CD4-positive, alpha-beta memory T cell (primary cell): Measurements from ENCODE around the gene RAB15. TPM values are rescaled to one million over a fixed set of nuclear protein-coding genes. Genes with fewer than 3 reads are reported as not detected.

ENCODE experiments used
- CTCF ChIA-PET: fragments of 350-600 bp; sonication (Branson Sonifier 250); formaldehyde crosslinking; loops from one replicate; lab custom pipeline; 2021; ENCODE audit warnings: inconsistent platforms; ENCODE audit not compliant: partially characterized antibody; lab: Charles Lee
- POLR2A ChIA-PET: fragments of 350-600 bp; sonication (Branson Sonifier 250); formaldehyde crosslinking; loops from one replicate; lab custom pipeline; 2021; ENCODE audit not compliant: partially characterized antibody; lab: Charles Lee
- DNase-seq, 5 donors: peaks; one replicate each; pipeline versions ENCODE4 v3.0.0 to v3.0.0-alpha.2; 2020 to 2022; ENCODE audit warnings: mixed read lengths in 1 of 5
- H3K27ac ChIP-seq: one replicate; pipeline ENCODE4 v1.7.0; 2013; ENCODE audit warnings: low read depth, low read length
- H3K27me3 ChIP-seq: 2 replicates; pipeline ENCODE4 v1.7.0; 2013; ENCODE audit warnings: mild to moderate bottlenecking, low read length, moderate library complexity; ENCODE audit not compliant: insufficient read depth
- H3K36me3 ChIP-seq: 2 replicates; pipeline ENCODE4 v1.7.0; 2013; ENCODE audit warnings: mild to moderate bottlenecking, low read length, moderate library complexity; ENCODE audit not compliant: insufficient read depth
- H3K4me1 ChIP-seq: 2 replicates; pipeline ENCODE4 v1.7.0; 2013; ENCODE audit warnings: mild to moderate bottlenecking, low read length, moderate library complexity; ENCODE audit not compliant: insufficient read depth
- H3K4me3 ChIP-seq, 2 donors: one replicate each; pipeline ENCODE4 v1.7.0; 2013; ENCODE audit warnings: low read length in 2 of 2, mild to moderate bottlenecking in 1 of 2
- H3K9me3 ChIP-seq, 2 donors: one replicate each; pipeline ENCODE4 v1.7.0; 2013; ENCODE audit warnings: low read length in 2 of 2, control low read depth in 1 of 2; ENCODE audit not compliant: control insufficient read depth in 1 of 2
- H3K27ac Mint-ChIP-seq, 7 donors: one replicate each; pipeline ENCODE4 v1.8.0; 2020 to 2021; ENCODE audit warnings: mixed read lengths in 7 of 7, mild to moderate bottlenecking in 6 of 7, inconsistent platforms in 3 of 7, moderate library complexity in 3 of 7
- H3K27me3 Mint-ChIP-seq, 2 donors: one replicate each; pipeline ENCODE4 v1.8.0; 2020 to 2021; ENCODE audit warnings: mixed read lengths in 2 of 2
- H3K36me3 Mint-ChIP-seq, 2 donors: one replicate each; pipeline ENCODE4 v1.8.0; 2020 to 2021; ENCODE audit warnings: mixed read lengths in 2 of 2, inconsistent platforms in 1 of 2, mild to moderate bottlenecking in 1 of 2
- H3K4me1 Mint-ChIP-seq, 4 donors: one replicate each; pipeline ENCODE4 v1.8.0; 2020 to 2021; ENCODE audit warnings: mixed read lengths in 4 of 4, mild to moderate bottlenecking in 1 of 4
- H3K4me3 Mint-ChIP-seq, 8 donors: one replicate each; pipeline ENCODE4 v1.8.0; 2020 to 2021; ENCODE audit warnings: mixed read lengths in 8 of 8, mild to moderate bottlenecking in 7 of 8, moderate library complexity in 6 of 8, inconsistent platforms in 3 of 8
- H3K9me3 Mint-ChIP-seq, 8 donors: one replicate each; pipeline ENCODE4 v1.8.0; 2020 to 2021; ENCODE audit warnings: mixed read lengths in 8 of 8, mild to moderate bottlenecking in 5 of 8, inconsistent platforms in 3 of 8, moderate library complexity in 1 of 8
- intact Hi-C: fragments of 100-400 bp; cut with micrococcal nuclease; formaldehyde crosslinking; loops from one replicate; pipeline ENCODE4 v1.15.1; 2023
- polyA plus RNA-seq, 2 donors: library from polyadenylated mRNA; unstranded; fragments of 300-500 nt; fragmentation: Illumina TruSeq; gene quantifications; one replicate each; pipeline ENCODE4 v1.2.3, GENCODE V29; 2021
- total RNA-seq, 2 experiments: library from RNA; stranded (reverse); gene quantifications; one replicate each; pipeline ENCODE4 v1.2.3, GENCODE V29; 2021

Gene RAB15
- total and polyA plus RNA-seq, 4 experiments from 2014 or later, result 2.3 to 6.7 (median 5.3) TPM

DNA sequence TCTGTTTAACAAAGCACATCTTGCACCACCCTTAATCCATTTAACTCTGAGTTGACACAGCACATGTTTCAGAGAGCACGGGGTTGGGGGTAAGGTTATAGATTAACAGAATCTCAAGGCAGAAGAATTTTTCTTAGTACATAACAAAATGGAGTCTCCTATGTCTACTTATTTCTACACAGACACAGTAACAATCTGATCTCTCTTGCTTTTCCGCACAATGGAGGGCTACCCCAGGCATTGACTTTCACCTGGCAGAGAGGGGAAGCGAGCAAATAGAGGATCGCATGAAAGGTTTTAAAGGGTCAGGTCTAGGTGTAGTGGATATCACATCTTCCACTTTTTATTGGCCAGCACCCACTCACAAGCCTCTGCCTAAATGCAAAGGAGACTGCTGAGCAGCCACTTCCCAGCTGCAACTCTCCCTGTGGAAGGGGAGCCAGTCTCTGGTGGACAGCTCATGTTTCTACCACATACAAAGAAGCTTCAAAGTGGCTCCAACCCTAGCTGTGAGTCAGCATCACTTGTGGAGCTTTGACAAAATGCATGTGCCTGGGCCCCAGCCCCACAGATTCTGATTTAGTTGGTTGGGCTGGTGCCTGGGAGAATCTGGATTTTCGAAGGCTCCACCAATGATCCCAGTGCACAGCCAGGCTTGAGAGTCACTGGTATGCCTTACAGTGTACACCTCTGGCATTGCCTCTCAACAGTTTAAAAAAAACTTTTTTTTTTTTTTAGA, 7.4 kb upstream of the RAB15 start:
- intact Hi-C loops, result loop anchor here (5.0 to 10.0 kb wide), 2 partner anchors 87 to 845 kb away; no protein-coding TSS in a partner anchor
- no peak overlapping the region for H3K4me3 Mint-ChIP-seq
- no peaks in the 10 kb centered on the region for H3K9me3 Mint-ChIP-seq
- Histone ChIP-seq H3K27me3 (no peaks in the 10 kb centered on the region), H3K4me1 (peaks cover 3% of the 10 kb centered on the region), H3K27ac (no peak overlapping the region), H3K9me3 (no peaks in the 10 kb centered on the region), H3K36me3 (no peaks in the 10 kb centered on the region), H3K4me3 (no peak overlapping the region)
- H3K27me3 Mint-ChIP-seq, result peaks cover 2 to 7% of the 10 kb centered on the region in 2 donors
- POLR2A ChIA-PET, result interaction anchor here (1.5 kb wide), 1 partner anchor 65 kb away, joined by 4 read pairs; no protein-coding TSS in a partner anchor
- H3K36me3 Mint-ChIP-seq, result no peaks in the 10 kb centered on the region
- CTCF ChIA-PET, result interaction anchor here (0.9 to 4.2 kb wide), 2 partner anchors 23 to 156 kb away, joined by 3 to 28 read pairs; no protein-coding TSS in a partner anchor
- H3K4me1 Mint-ChIP-seq, result peaks cover 5 to 14% (median 10%) of the 10 kb centered on the region in 4 donors
- H3K27ac Mint-ChIP-seq, result no peak overlapping the region
- no peak for DNase-seq

- Histone ChIP-seq H3K27me3 (no peaks in the 10 kb centered on the region), H3K4me1 (peaks cover 16% of the 10 kb centered on the region), H3K27ac (no peak overlapping the region), H3K9me3 (no peaks in the 10 kb centered on the region), H3K4me3 (no peak overlapping the region), H3K36me3 (no peaks in the 10 kb centered on the region)
- no peaks in the 10 kb centered on the region for H3K36me3 Mint-ChIP-seq
- CTCF ChIA-PET, result interaction anchor here (0.7 to 1.6 kb wide), 5 partner anchors 8 to 151 kb away, joined by 3 to 4 read pairs (median 3); no protein-coding TSS in a partner anchor
- H3K27ac Mint-ChIP-seq, result peak overlapping the region in 3 of 7 donors; percentile 17 to 55 (median 17)
- POLR2A ChIA-PET, result interaction anchor here (1.0 kb wide), 1 partner anchor 12 kb away, joined by 4 read pairs; the partner anchor contains the start of gene FNTB
- H3K4me1 Mint-ChIP-seq, result peaks cover 11 to 23% (median 16%) of the 10 kb centered on the region in 4 donors
- intact Hi-C loops, result no loop called here
- DNase-seq, result no peak
- H3K27me3 Mint-ChIP-seq, result no peaks in the 10 kb centered on the region
- H3K4me3 Mint-ChIP-seq, result peak overlapping the region in 4 of 8 donors; percentile 6 to 65 (median 44)
- no peaks in the 10 kb centered on the region for H3K9me3 Mint-ChIP-seq
These were observed 2.4 kb upstream of the RAB15 start for GRCh38 chr14:64974563-64974962.

GRCh38 chr14:64973826-64974225, 1.7 kb upstream of the RAB15 start:
- H3K9me3 Mint-ChIP-seq, result no peaks in the 10 kb centered on the region
- H3K4me3 ChIP-seq, result no peak overlapping the region
- peaks cover 16% of the 10 kb centered on the region for H3K4me1 ChIP-seq
- H3K9me3 ChIP-seq, result no peaks in the 10 kb centered on the region
- H3K27ac Mint-ChIP-seq, result no peak overlapping the region
- intact Hi-C loops, result loop anchor here (2.0 kb wide), 1 partner anchor 59 kb away; the partner anchor contains the start of gene CHURC1
- peaks cover 11 to 23% (median 16%) of the 10 kb centered on the region in 4 donors for H3K4me1 Mint-ChIP-seq
- CTCF ChIA-PET, result interaction anchor here (0.8 to 1.6 kb wide), 4 partner anchors 9 to 150 kb away, joined by 3 to 4 read pairs (median 3); no protein-coding TSS in a partner anchor
- DNase-seq, result no peak
- H3K27me3 ChIP-seq, result no peaks in the 10 kb centered on the region
- H3K4me3 Mint-ChIP-seq, result peak overlapping the region in 2 of 8 donors; percentile 32 to 62
- H3K27me3 Mint-ChIP-seq, result no peaks in the 10 kb centered on the region
- no peaks in the 10 kb centered on the region for H3K36me3 ChIP-seq
- H3K36me3 Mint-ChIP-seq, result no peaks in the 10 kb centered on the region
- H3K27ac ChIP-seq, result no peak overlapping the region
- POLR2A ChIA-PET, result interaction anchor here (1.6 kb wide), 1 partner anchor 12 kb away, joined by 5 read pairs; no protein-coding TSS in a partner anchor

- ChIA-PET CTCF (no interaction called here), POLR2A (interaction anchor here (1.0 to 1.6 kb wide), 3 partner anchors 13 to 130 kb away, joined by 3 to 5 read pairs (median 4); partner anchors contain the start of gene MAX)
- Mint-ChIP-seq H3K36me3 (no peaks in the 10 kb centered on the region), H3K4me3 (peak overlapping the region; percentile 82 to 89 (median 87)), H3K27ac (peak overlapping the region in 1 of 7 donors; percentile 72), H3K4me1 (peaks cover 11 to 23% (median 16%) of the 10 kb centered on the region in 4 donors), H3K27me3 (no peaks in the 10 kb centered on the region), H3K9me3 (no peaks in the 10 kb centered on the region)
- no peak overlapping the region for H3K27ac ChIP-seq
- peaks cover 16% of the 10 kb centered on the region for H3K4me1 ChIP-seq
- no peaks in the 10 kb centered on the region for H3K36me3 ChIP-seq
- H3K9me3 ChIP-seq, result no peaks in the 10 kb centered on the region
- intact Hi-C loops, result loop anchor here (2.0 kb wide), 1 partner anchor 58 kb away; the partner anchor contains the start of gene CHURC1
- H3K4me3 ChIP-seq, result no peak overlapping the region
- DNase-seq, result no peak
- no peaks in the 10 kb centered on the region for H3K27me3 ChIP-seq
These were observed 898 bp upstream of the RAB15 start for GRCh38 chr14:64973026-64973442.

GRCh38 chr14:64971491-64971942, 619 bp downstream of the RAB15 start:
- no peak overlapping the region for H3K27ac ChIP-seq
- H3K36me3 ChIP-seq, result no peaks in the 10 kb centered on the region
- ChIA-PET POLR2A (interaction anchor here (0.6 to 1.2 kb wide), 2 partner anchors 53 to 57 kb away, joined by 3 to 4 read pairs; partner anchors contain the start of gene CHURC1), CTCF (interaction anchor here (1.0 to 2.6 kb wide), 3 partner anchors 11 to 15 kb away, joined by 3 to 12 read pairs (median 4); partner anchors contain the start of gene FNTB)
- Mint-ChIP-seq H3K9me3 (no peaks in the 10 kb centered on the region), H3K27me3 (no peaks in the 10 kb centered on the region), H3K27ac (peak overlapping the region in 6 of 7 donors; percentile 40 to 83 (median 64)), H3K36me3 (no peaks in the 10 kb centered on the region), H3K4me1 (peaks cover 14 to 23% (median 16%) of the 10 kb centered on the region in 4 donors), H3K4me3 (peak overlapping the region; percentile 79 to 85 (median 82))
- peak overlapping the region in 1 of 2 donors; percentile 43 for H3K4me3 ChIP-seq
- intact Hi-C loops, result no loop called here
- H3K9me3 ChIP-seq, result no peaks in the 10 kb centered on the region
- H3K4me1 ChIP-seq, result peaks cover 16% of the 10 kb centered on the region
- DNase-seq, result no peak
- no peaks in the 10 kb centered on the region for H3K27me3 ChIP-seq

DNA sequence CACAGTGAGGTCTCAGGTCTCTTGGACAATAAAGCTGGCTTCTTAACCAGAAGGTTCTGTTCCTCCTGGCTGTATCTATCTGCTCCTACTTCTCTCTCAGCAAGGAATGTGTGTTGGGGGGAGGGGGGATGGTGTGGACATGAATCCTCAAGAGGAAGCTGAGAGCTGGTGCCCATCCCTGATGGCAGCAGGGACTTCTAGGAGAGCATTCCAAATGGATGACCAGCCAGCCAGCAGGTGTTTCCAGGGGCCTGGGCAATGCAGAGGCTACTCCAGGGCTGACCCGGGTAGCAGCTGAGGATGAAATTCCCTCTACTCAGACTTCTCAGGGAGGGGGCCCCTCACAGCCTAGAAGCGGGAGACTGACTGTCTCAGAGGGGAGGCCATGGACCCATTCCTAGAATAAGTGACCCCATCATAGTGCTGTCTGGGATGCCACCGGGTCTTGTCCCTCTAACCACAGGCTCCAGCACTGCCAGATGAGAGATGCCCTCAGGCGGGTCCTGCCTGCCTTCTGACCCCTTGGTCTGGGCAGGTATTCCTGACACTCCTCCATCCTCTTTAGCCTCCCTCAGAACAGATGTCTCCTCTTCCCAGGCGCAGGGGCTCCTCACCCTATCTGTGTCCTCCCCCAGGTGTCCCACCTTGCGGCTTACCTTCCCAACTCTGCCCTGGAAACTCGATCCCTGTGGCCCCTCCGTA, 1.2 kb downstream of the RAB15 start:
- Mint-ChIP-seq H3K4me3 (peak overlapping the region; percentile 79 to 85 (median 82)), H3K36me3 (no peaks in the 10 kb centered on the region), H3K9me3 (no peaks in the 10 kb centered on the region), H3K27ac (peak overlapping the region in 5 of 7 donors; percentile 40 to 83 (median 61)), H3K4me1 (peaks cover 11 to 23% (median 15%) of the 10 kb centered on the region in 4 donors), H3K27me3 (no peaks in the 10 kb centered on the region)
- H3K4me3 ChIP-seq, result peak overlapping the region in 1 of 2 donors; percentile 43
- no peaks in the 10 kb centered on the region for H3K36me3 ChIP-seq
- ChIA-PET POLR2A (interaction anchor here (0.6 to 1.5 kb wide), 6 partner anchors 11 to 56 kb away, joined by 3 to 8 read pairs (median 6); partner anchors contain the start of genes CHURC1 and FNTB), CTCF (interaction anchor here (1.0 to 2.6 kb wide), 6 partner anchors 10 to 147 kb away, joined by 3 to 12 read pairs (median 5); partner anchors contain the start of gene FNTB)
- H3K4me1 ChIP-seq, result peaks cover 16% of the 10 kb centered on the region
- no peak for DNase-seq
- no peaks in the 10 kb centered on the region for H3K27me3 ChIP-seq
- no peak overlapping the region for H3K27ac ChIP-seq
- intact Hi-C loops, result no loop called here
- H3K9me3 ChIP-seq, result no peaks in the 10 kb centered on the region
